CD4-positive, alpha-beta T cell (primary cell): Measurements from ENCODE around the gene HNRNPC. TPM values are rescaled to one million over a fixed set of nuclear protein-coding genes. Genes with fewer than 3 reads are reported as not detected.
"Not testable (repeated sequence)": the region's sequence is repeated elsewhere in the genome, so short reads cannot be mapped to it uniquely, and the experiment has no call there.

Source experiments
- ATAC-seq: fragments of 200-7000 bp; cut with Tn5 transposase; one replicate; pipeline ENCODE4 v1.10.0; 2022; ENCODE audit warnings: mild to moderate bottlenecking; ENCODE audit not compliant: poor library complexity
- CTCF ChIA-PET: fragments of 350-600 bp; sonication (Branson Sonifier 250); formaldehyde crosslinking; loops from one replicate; lab custom pipeline; 2021; ENCODE audit warnings: antibody characterized with exemption, inconsistent platforms; lab: Charles Lee
- POLR2A ChIA-PET: fragments of 350-600 bp; sonication (Branson Sonifier 250); formaldehyde crosslinking; loops from one replicate; lab custom pipeline; 2021; ENCODE audit warnings: antibody characterized with exemption, inconsistent platforms; lab: Charles Lee
- DNase-seq, 14 experiments: peaks; one replicate each; pipeline ENCODE4 v3.0.0-alpha.2; 2013 to 2020; ENCODE audit warnings: mixed read lengths in 2 of 14
- H3K27ac ChIP-seq, 2 donors: one replicate each; pipeline versions ENCODE4 v1.5.1 to v1.7.0; 2013; ENCODE audit warnings: low read length in 2 of 2, low read depth in 1 of 2, mild to moderate bottlenecking in 1 of 2
- H3K27me3 ChIP-seq, 2 experiments: 1 replicate in 1 of 2; 2 replicates in 1 of 2; pipeline versions ENCODE4 v1.6.1 to v1.7.0; 2013; ENCODE audit warnings: low read length in 2 of 2, control low read depth in 1 of 2, mild to moderate bottlenecking in 1 of 2, moderate library complexity in 1 of 2; ENCODE audit not compliant: insufficient read depth in 2 of 2, control insufficient read depth in 1 of 2
- H3K36me3 ChIP-seq: one replicate; pipeline ENCODE4 v1.6.1; 2013; ENCODE audit warnings: low read length, control low read depth; ENCODE audit not compliant: insufficient read depth
- H3K4me1 ChIP-seq: one replicate; pipeline ENCODE4 v1.6.1; 2013; ENCODE audit warnings: low read length, control low read depth; ENCODE audit not compliant: insufficient read depth
- H3K4me3 ChIP-seq: one replicate; pipeline ENCODE4 v1.5.1; 2013; ENCODE audit warnings: mild to moderate bottlenecking, low read length, moderate library complexity
- H3K9me3 ChIP-seq, 2 experiments: 1 replicate in 1 of 2; 2 replicates in 1 of 2; pipeline versions ENCODE4 v1.6.1 to v1.7.0; 2013; ENCODE audit warnings: low read length in 2 of 2, mild to moderate bottlenecking in 2 of 2, control low read depth in 1 of 2, moderate library complexity in 1 of 2; ENCODE audit not compliant: control insufficient read depth in 1 of 2, insufficient read depth in 1 of 2
- H3K27ac Mint-ChIP-seq: one replicate; pipeline ENCODE4 v1.8.0; 2020; ENCODE audit warnings: mixed read lengths
- H3K27me3 Mint-ChIP-seq: one replicate; pipeline ENCODE4 v1.8.0; 2021; ENCODE audit warnings: mixed read lengths
- H3K36me3 Mint-ChIP-seq: one replicate; pipeline ENCODE4 v1.8.0; 2021; ENCODE audit warnings: low read depth, mixed read lengths
- H3K4me1 Mint-ChIP-seq: one replicate; pipeline ENCODE4 v1.8.0; 2021; ENCODE audit warnings: low read depth, mixed read lengths
- H3K4me3 Mint-ChIP-seq: one replicate; pipeline ENCODE4 v1.8.0; 2020; ENCODE audit warnings: mild to moderate bottlenecking, mixed read lengths
- H3K9me3 Mint-ChIP-seq: one replicate; pipeline ENCODE4 v1.8.0; 2020; ENCODE audit warnings: mixed read lengths
- CTCF ChIP-seq: fragments of 200-600 bp; IDR thresholded peaks from one replicate; pipeline ENCODE4 v1.8.0; 2022; ENCODE audit warnings: antibody characterized with exemption, mild to moderate bottlenecking
- intact Hi-C, 2 experiments: fragments of 100-400 bp; cut with DNase I in 1 of 2; cut with micrococcal nuclease in 1 of 2; formaldehyde crosslinking; loops; one replicate each; pipeline versions ENCODE4 v1.15.1 to v1.9.0; 2023 to 2025; cut with DNase I, micrococcal nuclease
- total RNA-seq, 174 experiments: library from RNA in 2 of 174; stranded (reverse) in 2 of 174; gene quantifications; one replicate each; pipeline ENCODE4 v1.2.3 and lab custom pipeline; 2021 to 2026

HNRNPC gene
- total RNA-seq, 2 experiments from 2014 or later, result 507 to 528 TPM

GRCh38 chr14:21258005-21258888 lies 11.0 kb downstream of the HNRNPC start:
- no peak overlapping the region for H3K4me3 ChIP-seq
- no peaks in the 10 kb centered on the region for H3K27me3 ChIP-seq
- no peak overlapping the region for H3K27ac ChIP-seq
- TF ChIP-seq CTCF, result no peak
- H3K4me1 Mint-ChIP-seq, result peaks cover 82% of the 10 kb centered on the region
- peak overlapping the region; percentile 65 for H3K4me3 Mint-ChIP-seq
- no peaks in the 10 kb centered on the region for H3K27me3 Mint-ChIP-seq
- POLR2A ChIA-PET, result interaction anchor here (0.6 to 5.0 kb wide), 7 partner anchors 8 to 27 kb away, joined by 3 to 50 read pairs (median 5); no protein-coding TSS in a partner anchor
- peaks cover 94% of the 10 kb centered on the region for H3K36me3 Mint-ChIP-seq
- peaks cover 59% of the 10 kb centered on the region for H3K4me1 ChIP-seq
- ATAC-seq, result no peak
- peaks cover 89% of the 10 kb centered on the region for H3K36me3 ChIP-seq
- H3K27ac Mint-ChIP-seq, result peak overlapping the region; percentile 80
- H3K9me3 ChIP-seq, result no peaks in the 10 kb centered on the region
- H3K9me3 Mint-ChIP-seq, result no peaks in the 10 kb centered on the region
- CTCF ChIA-PET, result no interaction called here
- intact Hi-C loops, result no loop called here
- DNase-seq, result no peak

GRCh38 chr14:21257394-21257909 lies 11.8 kb downstream of the HNRNPC start:
- ATAC-seq (peak; percentile 13), DNase-seq (no peak)
- Histone ChIP-seq H3K36me3 (peaks cover 89% of the 10 kb centered on the region), H3K27me3 (no peaks in the 10 kb centered on the region), H3K27ac (peak overlapping the region in 1 of 2 donors; percentile 26), H3K4me3 (no peak overlapping the region), H3K9me3 (no peaks in the 10 kb centered on the region), H3K4me1 (peaks cover 61% of the 10 kb centered on the region)
- Mint-ChIP-seq H3K4me1 (peaks cover 79% of the 10 kb centered on the region), H3K27ac (peak overlapping the region; percentile 80), H3K9me3 (no peaks in the 10 kb centered on the region), H3K4me3 (peak overlapping the region; percentile 81), H3K27me3 (no peaks in the 10 kb centered on the region), H3K36me3 (peaks cover 92% of the 10 kb centered on the region)
- POLR2A ChIA-PET, result interaction anchor here (0.6 to 5.0 kb wide), 7 partner anchors 9 to 26 kb away, joined by 3 to 50 read pairs (median 5); no protein-coding TSS in a partner anchor
- no peak for TF ChIP-seq CTCF
- CTCF ChIA-PET, result interaction anchor here (4.6 kb wide), 1 partner anchor 9 kb away, joined by 21 read pairs; no protein-coding TSS in a partner anchor
- intact Hi-C loops, result no loop called here

GRCh38 chr14:21256539-21257393 lies 12.5 kb downstream of the HNRNPC start:
- Mint-ChIP-seq H3K4me1 (peaks cover 79% of the 10 kb centered on the region), H3K4me3 (peak overlapping the region; percentile 81), H3K27me3 (no peaks in the 10 kb centered on the region), H3K27ac (peak overlapping the region; percentile 80), H3K9me3 (no peaks in the 10 kb centered on the region), H3K36me3 (peaks cover 92% of the 10 kb centered on the region)
- DNase-seq (no peak), ATAC-seq (no peak)
- Histone ChIP-seq H3K4me3 (no peak overlapping the region), H3K9me3 (no peaks in the 10 kb centered on the region), H3K27me3 (no peaks in the 10 kb centered on the region), H3K27ac (peak overlapping the region in 1 of 2 donors; percentile 26), H3K4me1 (peaks cover 62% of the 10 kb centered on the region), H3K36me3 (peaks cover 89% of the 10 kb centered on the region)
- TF ChIP-seq CTCF, result no peak
- CTCF ChIA-PET, result interaction anchor here (1.0 to 4.6 kb wide), 3 partner anchors 9 to 49 kb away, joined by 3 to 21 read pairs (median 4); no protein-coding TSS in a partner anchor
- POLR2A ChIA-PET, result interaction anchor here (1.2 to 5.0 kb wide), 5 partner anchors 10 to 25 kb away, joined by 4 to 50 read pairs (median 5); no protein-coding TSS in a partner anchor
- intact Hi-C loops, result no loop called here

- DNase-seq, H3K9me3 ChIP-seq, intact Hi-C loops, ATAC-seq, H3K4me3 ChIP-seq, H3K9me3 Mint-ChIP-seq, H3K27me3 ChIP-seq, H3K27me3 Mint-ChIP-seq: not testable (repeated sequence)
- H3K36me3 Mint-ChIP-seq, result peaks cover 92% of the 10 kb centered on the region
- peak overlapping the region in 1 of 2 donors; percentile 26 for H3K27ac ChIP-seq
- POLR2A ChIA-PET, result interaction anchor here (0.8 to 5.0 kb wide), 7 partner anchors 9 to 25 kb away, joined by 4 to 50 read pairs (median 5); no protein-coding TSS in a partner anchor
- H3K36me3 ChIP-seq, result peaks cover 89% of the 10 kb centered on the region
- peak overlapping the region; percentile 18 for H3K27ac Mint-ChIP-seq
- H3K4me1 Mint-ChIP-seq, result peaks cover 79% of the 10 kb centered on the region
- peak overlapping the region; percentile 13 for H3K4me3 Mint-ChIP-seq
- CTCF ChIA-PET, result interaction anchor here (1.0 to 4.6 kb wide), 3 partner anchors 10 to 49 kb away, joined by 3 to 21 read pairs (median 4); no protein-coding TSS in a partner anchor
- H3K4me1 ChIP-seq, result peaks cover 66% of the 10 kb centered on the region
Observed at GRCh38 chr14:21256102-21256447, 13.2 kb downstream of the HNRNPC start.
